Peyer's patch (tissue), 4 donors: ENCODE data around the gene SLC23A2.

Experiments used
- CTCF ChIP-seq, 6 experiments: fragments of 450-650 bp in 4 of 6; fragments of 200-600 bp in 2 of 6; sonication (generic) in 1 of 6; IDR thresholded peaks; one replicate each; pipeline ENCODE4 v1.5.1; 2017 to 2019; ENCODE audit warnings: antibody characterized with exemption in 6 of 6, mild to moderate bottlenecking in 3 of 6, moderate library complexity in 1 of 6
- POLR2A ChIP-seq, 2 donors: fragments of 450-650 bp; IDR thresholded peaks; one replicate each; pipeline ENCODE4 v1.5.1; 2017; ENCODE audit warnings: antibody characterized with exemption in 2 of 2, mild to moderate bottlenecking in 2 of 2, moderate library complexity in 2 of 2

DNA sequence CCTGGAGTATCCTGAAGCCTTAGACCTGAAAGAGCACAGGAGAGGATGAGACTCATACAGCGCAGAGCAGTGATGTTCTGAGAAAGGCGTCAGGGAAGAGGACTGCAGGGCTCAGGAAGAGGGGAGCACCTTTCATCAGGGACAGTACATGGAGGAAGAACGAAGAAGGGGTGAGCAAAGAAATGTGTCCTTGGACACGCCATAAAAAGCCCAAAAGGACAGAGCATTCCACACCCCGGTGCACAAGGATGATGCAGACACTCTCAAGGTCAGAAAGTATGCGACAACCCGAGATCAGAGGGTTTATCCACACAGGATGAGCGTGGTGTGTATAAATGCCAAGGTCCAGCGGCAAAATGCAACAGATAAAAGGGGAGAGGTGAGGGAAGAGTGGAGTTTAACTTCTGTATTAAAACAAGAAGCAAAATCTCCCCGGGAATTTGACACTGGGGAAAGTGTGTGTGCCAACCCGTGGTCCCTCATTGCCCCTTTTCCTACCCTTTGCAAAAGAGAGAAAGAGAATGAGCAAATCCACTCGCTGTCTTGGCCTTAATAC is 64.4 kb downstream of the SLC23A2 start:
- TF ChIP-seq CTCF (IDR thresholded peaks at IDR 0.05) (no peak), POLR2A (IDR thresholded peaks at IDR 0.05) (no peak)
